ENCODE measurements around the gene BATF2. TPM values are rescaled to one million over a fixed set of nuclear protein-coding genes. Genes with fewer than 3 reads are reported as not detected.

Gene BATF2
- total RNA-seq, 4 donors from 2014 or later = 0.30 to 0.38 TPM; not detected in 2

- Histone ChIP-seq H3K27me3 (no peaks in the 10 kb centered on the region), H3K36me3 (no peaks in the 10 kb centered on the region), H3K4me3 (no peak overlapping the region), H3K9me3 (no peaks in the 10 kb centered on the region), H3K4me1 (no peaks in the 10 kb centered on the region), H3K27ac (no peak overlapping the region)
- WGBS = 87% methylated on average over 7 of the region's 7 CpGs
- TF ChIP-seq CTCF (IDR thresholded peaks at IDR 0.05) (no peak), POLR2AphosphoS5 (IDR thresholded peaks at IDR 0.05) (no peak), POLR2A (IDR thresholded peaks at IDR 0.05) (no peak), EP300 (IDR thresholded peaks at IDR 0.05) (no peak)
- no peak for DNase-seq (ENCODE audit: low spot score in 2 of 2)
Observed at GRCh38 chr11:65003282-65003681, 6.5 kb upstream of the BATF2 start.

GRCh38 chr11:65002706-65003105 is 5.9 kb upstream of the BATF2 start:
- TF ChIP-seq POLR2A (IDR thresholded peaks at IDR 0.05) (no peak), POLR2AphosphoS5 (IDR thresholded peaks at IDR 0.05) (no peak), CTCF (IDR thresholded peaks at IDR 0.05) (no peak), EP300 (IDR thresholded peaks at IDR 0.05) (no peak)
- no peak for DNase-seq (ENCODE audit: low spot score in 2 of 2)
- H3K36me3 ChIP-seq = no peaks in the 10 kb centered on the region
- H3K27me3 ChIP-seq = no peaks in the 10 kb centered on the region
- H3K27ac ChIP-seq = no peak overlapping the region
- no peaks in the 10 kb centered on the region for H3K9me3 ChIP-seq
- H3K4me3 ChIP-seq = no peak overlapping the region
- 64% methylated on average over 5 of the region's 5 CpGs for WGBS
- no peaks in the 10 kb centered on the region for H3K4me1 ChIP-seq

- DNase-seq (ENCODE audit: low spot score in 2 of 2) = no peak
- WGBS = 60% methylated on average over 1 of the region's 1 CpG
- no peaks in the 10 kb centered on the region for H3K4me1 ChIP-seq
- no peak overlapping the region for H3K4me3 ChIP-seq
- TF ChIP-seq POLR2AphosphoS5 (IDR thresholded peaks at IDR 0.05) = no peak
- TF ChIP-seq POLR2A (IDR thresholded peaks at IDR 0.05) = no peak
- no peak for TF ChIP-seq EP300 (IDR thresholded peaks at IDR 0.05)
- no peak for TF ChIP-seq CTCF (IDR thresholded peaks at IDR 0.05)
- H3K27me3 ChIP-seq = no peaks in the 10 kb centered on the region
- H3K27ac ChIP-seq = no peak overlapping the region
- no peaks in the 10 kb centered on the region for H3K36me3 ChIP-seq
- no peaks in the 10 kb centered on the region for H3K9me3 ChIP-seq
Observed at GRCh38 chr11:64999478-64999877, 2.7 kb upstream of the BATF2 start.

- H3K36me3 ChIP-seq = no peaks in the 10 kb centered on the region
- no peak for TF ChIP-seq POLR2A (IDR thresholded peaks at IDR 0.05)
- TF ChIP-seq EP300 (IDR thresholded peaks at IDR 0.05) = no peak
- no peak for TF ChIP-seq POLR2AphosphoS5 (IDR thresholded peaks at IDR 0.05)
- no peak for TF ChIP-seq CTCF (IDR thresholded peaks at IDR 0.05)
- no peak overlapping the region for H3K27ac ChIP-seq
- no peaks in the 10 kb centered on the region for H3K4me1 ChIP-seq
- DNase-seq (ENCODE audit: low spot score in 2 of 2) = no peak
- no peaks in the 10 kb centered on the region for H3K27me3 ChIP-seq
- H3K4me3 ChIP-seq = no peak overlapping the region
- no peaks in the 10 kb centered on the region for H3K9me3 ChIP-seq
- 61% methylated on average over 4 of the region's 9 CpGs for WGBS
Observed at GRCh38 chr11:64998690-64999431, 2.1 kb upstream of the BATF2 start.

DNA sequence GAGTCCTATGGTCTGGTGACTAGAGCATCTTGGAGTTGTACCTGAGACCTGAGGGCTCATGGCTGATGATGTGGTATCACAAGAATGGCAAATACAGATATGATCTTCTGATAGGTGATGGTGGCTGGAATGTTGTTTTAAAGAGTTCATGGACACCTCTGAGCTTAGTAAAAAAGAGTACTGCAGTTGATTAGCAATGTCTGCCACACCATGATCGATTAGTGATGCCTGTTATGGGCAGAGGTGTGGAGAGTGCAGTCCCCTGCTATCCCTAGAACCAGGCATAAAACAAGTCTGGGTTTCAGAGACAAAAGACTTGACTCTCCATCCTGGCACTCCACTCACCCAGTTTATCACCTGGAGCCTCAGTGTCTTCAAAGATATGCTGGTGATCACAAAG is 1.4 kb upstream of the BATF2 start:
- no peaks in the 10 kb centered on the region for H3K36me3 ChIP-seq
- DNase-seq (ENCODE audit: low spot score in 2 of 2) = no peak
- H3K27ac ChIP-seq = no peak overlapping the region
- H3K4me1 ChIP-seq = no peaks in the 10 kb centered on the region
- no peaks in the 10 kb centered on the region for H3K27me3 ChIP-seq
- no peaks in the 10 kb centered on the region for H3K9me3 ChIP-seq
- H3K4me3 ChIP-seq = no peak overlapping the region
- TF ChIP-seq POLR2AphosphoS5 (IDR thresholded peaks at IDR 0.05) = no peak
- TF ChIP-seq POLR2A (IDR thresholded peaks at IDR 0.05) = no peak
- TF ChIP-seq CTCF (IDR thresholded peaks at IDR 0.05) = no peak
- no peak for TF ChIP-seq EP300 (IDR thresholded peaks at IDR 0.05)
- 64% methylated on average over 1 of the region's 1 CpG for WGBS
